ENCODE data around the gene FBXW8.

- no peak for TF ChIP-seq CTCF (IDR thresholded peaks at IDR 0.05; ENCODE audit: insufficient read depth, low read length)
- TF ChIP-seq REST (IDR thresholded peaks at IDR 0.05; ENCODE audit: insufficient replicate concordance, low read depth), result no peak
Measured at GRCh38 chr12:116959198-116959460, 48.4 kb downstream of the FBXW8 start.

All from HL-60 (cell line).